ENCODE results near the gene PIM3.
A peak's percentile ranks its signal among the peaks of the same experiment; 100 is the strongest.

The PIM3 gene

DNA sequence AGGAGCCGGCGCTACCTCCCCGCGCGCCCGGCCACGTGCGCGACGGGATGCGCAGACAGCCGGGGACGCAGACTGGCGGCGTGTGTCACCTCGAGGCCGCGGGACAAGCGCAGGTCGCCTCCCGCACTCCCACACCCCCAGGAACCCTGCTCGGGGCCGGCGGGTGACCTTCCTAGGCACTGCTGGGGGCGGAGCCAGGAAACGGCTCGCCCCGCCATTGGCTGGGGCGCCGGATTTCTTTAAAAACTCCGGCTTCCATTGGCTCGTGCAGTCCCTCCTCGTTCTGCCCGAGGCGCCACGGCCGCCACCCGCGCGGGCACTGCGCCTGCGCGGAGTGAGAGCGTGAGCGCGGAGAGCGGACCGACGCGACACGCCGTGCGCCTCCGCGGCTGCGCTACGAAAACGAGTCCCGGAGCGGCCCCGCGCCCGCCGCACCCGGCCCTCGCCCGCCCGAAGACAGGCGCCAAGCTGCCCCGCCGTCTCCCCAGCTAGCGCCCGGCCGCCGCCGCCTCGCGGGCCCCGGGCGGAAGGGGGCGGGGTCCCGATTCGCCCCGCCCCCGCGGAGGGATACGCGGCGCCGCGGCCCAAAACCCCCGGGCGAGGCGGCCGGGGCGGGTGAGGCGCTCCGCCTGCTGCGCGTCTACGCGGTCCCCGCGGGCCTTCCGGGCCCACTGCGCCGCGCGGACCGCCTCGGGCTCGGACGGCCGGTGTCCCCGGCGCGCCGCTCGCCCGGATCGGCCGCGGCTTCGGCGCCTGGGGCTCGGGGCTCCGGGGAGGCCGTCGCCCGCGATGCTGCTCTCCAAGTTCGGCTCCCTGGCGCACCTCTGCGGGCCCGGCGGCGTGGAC is at the start of gene PIM3:
TSS of gene PIM3 (plus strand) at position 614 of the 846 bp plus-strand sequence. CDS start at position 790, 176 bp downstream.
- peak; percentile 92 to 95 for DNase-seq

DNA sequence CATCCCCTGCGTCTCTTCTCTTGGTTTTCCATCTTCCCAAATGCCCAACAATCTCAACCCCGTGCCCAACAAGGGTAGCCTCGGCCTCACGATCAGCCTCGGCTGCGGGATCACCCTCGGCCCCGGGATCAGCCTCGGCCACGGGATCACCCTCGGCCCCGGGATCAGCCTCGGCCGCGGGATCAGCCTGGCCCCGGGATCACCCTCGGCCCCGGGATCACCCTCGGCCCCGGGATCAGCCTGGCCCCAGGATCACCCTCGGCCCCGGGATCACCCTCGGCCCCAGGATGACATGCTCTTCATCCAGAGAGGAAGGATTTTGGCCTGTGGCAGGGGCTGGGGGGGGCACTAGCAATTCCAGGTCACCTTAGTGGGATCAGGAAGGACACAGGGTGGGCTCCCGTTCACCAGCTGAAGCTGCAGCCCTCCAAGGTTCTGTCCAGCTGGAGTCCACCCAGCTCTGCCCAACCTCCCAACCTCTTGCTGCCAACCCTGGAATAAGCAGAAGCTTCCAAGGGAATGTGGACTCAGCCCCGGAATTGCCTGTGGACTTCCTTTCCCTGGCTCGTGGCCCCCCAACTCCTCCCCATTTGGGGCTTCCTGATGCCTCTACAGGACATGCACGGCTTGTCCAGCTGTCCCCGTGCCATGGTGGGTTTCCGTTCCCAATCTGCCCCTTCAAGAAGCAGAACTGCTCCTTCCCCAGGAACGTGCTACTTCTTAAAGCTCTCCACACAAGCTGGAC is 48.5 kb upstream of the PIM3 start:
- DNase-seq, result no peak

DNA sequence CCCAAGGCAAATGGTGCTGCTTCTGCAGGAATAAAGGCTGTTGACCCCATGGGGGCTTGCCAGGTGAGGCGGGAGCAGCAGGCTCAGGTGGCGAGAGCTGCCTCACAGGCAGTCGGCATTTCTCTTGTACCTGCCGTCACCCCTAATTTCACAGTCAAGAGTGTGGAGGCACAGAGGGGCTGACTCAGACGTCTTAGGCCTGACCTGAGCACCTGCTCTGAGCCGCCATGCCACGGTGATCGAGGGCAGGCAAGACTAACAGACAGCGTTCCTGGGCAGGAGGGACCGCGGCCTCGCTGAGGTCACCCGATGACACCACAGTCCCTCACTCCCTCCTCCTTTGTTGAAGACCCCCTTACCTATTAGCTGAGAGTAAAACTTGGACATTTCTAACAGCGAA is 47.5 kb upstream of the PIM3 start:
- DNase-seq, result no peak

DNA sequence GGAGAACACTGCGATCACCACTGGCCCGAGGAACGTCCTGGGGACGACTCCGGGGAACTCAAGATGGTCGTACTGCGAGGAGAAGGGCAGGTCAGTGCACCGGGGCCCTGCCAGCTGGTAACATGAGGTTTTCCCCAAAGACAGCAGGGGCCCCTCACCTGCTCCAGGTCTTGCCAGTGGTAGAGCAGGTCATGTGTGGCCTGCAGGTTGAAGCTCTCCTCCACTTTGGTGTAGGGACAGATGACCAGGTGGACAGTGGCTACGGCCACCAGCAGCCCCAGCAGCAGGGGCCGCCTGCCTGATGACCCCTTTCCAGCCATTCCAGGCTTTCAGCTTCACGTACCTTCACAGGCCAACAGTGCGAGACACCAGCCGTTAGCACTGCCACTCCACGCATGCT is 47.1 kb upstream of the PIM3 start:
- no peak for DNase-seq

DNA sequence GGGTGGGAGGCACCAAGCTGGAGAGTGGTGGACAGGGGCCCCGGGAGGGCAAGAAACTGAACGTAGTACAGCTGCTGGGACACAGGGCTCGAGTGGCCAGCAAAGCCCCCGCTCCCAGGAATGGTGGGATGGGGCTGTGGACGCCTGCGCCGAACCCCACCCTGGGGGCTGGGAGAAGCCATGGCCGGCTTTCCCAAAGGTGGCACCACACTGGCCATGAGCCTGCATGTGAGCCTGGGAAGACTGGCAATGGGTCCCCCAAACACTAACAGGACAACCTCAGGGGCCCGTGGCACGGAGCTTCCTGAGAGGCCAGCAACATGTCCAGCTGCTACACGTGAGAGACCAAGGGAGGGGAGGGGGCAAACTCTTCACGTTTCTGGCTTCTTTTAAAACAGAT is 46.3 kb upstream of the PIM3 start:
- no peak for DNase-seq

DNA sequence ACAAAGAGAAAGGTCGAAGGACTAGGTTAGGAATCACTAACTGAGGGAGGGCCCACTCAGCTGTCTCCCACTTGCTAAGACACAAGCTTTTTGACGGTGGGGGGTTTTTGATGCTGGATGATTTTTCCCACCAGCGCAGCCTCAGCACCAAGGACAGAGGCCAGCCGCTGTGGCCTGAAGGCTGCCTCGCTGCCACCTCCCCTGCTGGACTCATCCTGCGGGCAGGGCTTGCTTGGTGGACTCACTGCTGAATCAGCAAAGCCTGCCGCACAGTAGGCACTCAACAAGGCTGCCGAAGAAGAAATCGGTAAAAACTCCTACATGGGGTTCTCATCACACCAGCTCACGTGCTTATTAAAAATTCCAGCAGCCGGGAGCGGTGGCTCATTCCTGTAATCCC is 45.0 kb upstream of the PIM3 start:
- DNase-seq, result no peak

DNA sequence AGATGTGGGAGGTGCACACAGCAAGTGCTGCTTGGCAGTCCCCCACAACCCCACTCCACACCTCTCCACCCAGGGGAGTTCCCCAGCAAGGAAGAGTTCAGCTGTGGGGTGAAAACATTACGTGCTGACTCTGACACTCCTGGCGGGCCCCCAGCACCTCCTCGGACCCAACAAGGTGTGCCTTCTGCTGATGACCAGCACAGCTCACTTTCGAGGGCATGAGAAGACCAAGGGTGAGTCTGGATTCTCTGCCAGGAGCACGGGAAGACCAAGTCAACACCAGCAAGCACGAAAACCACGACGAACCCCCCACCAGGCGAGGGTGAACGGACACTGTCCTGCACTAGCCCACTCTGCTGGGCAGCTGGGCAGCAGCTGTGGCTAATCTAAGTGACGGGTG is 43.7 kb upstream of the PIM3 start:
- DNase-seq, result no peak

DNA sequence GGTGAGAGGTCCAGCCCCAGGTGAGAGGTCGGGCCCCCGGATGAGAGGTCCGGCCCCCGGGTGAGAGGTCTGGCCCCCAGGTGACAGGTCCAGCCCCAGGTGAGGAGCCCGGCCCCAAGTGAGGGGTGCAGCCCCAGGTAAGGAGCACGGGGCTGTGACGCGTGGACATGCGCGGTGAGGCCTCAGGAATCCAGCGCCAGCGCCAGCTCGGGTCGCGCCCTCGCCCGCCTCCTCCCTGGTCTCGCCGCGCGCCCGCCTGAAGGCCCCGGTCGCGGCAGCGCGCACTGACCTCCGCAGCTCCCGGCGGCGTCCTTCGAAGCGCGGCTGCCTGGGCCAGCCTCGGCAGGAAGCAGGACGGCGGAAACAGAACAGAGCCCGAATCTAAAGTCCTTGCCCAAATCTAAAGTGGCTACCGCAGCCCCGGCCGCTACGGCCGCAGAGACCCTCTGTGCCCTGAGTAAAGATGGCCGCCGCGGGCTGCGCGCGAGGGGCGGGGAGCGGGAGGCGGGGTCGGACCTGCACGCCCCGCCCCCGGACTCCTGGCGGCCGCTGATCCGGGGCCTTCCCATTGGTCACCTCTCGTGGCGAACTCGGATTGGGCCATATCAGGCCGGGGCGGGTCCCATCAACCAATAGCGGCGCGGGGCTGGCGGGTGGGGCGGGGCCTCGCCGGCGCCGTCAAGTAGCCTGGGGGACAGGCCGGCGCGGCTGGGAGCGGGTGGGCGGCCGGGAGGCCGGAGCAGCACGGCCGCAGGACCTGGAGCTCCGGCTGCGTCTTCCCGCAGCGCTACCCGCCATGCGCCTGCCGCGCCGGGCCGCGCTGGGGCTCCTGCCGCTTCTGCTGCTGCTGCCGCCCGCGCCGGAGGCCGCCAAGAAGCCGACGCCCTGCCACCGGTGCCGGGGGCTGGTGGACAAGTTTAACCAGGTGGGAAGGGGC is 42.3 kb upstream of the PIM3 start, which contains the start of the genes ALG12 and CRELD2:
TSS of gene ALG12 (minus strand) at position 465 of the 937 bp plus-strand sequence. CDS start 4,673 bp downstream, outside the sequence.
TSS of gene CRELD2 (plus strand) at position 661 of the 937 bp plus-strand sequence. CDS start at position 797, 136 bp downstream.
- DNase-seq, result peak; percentile 96 to 98

DNA sequence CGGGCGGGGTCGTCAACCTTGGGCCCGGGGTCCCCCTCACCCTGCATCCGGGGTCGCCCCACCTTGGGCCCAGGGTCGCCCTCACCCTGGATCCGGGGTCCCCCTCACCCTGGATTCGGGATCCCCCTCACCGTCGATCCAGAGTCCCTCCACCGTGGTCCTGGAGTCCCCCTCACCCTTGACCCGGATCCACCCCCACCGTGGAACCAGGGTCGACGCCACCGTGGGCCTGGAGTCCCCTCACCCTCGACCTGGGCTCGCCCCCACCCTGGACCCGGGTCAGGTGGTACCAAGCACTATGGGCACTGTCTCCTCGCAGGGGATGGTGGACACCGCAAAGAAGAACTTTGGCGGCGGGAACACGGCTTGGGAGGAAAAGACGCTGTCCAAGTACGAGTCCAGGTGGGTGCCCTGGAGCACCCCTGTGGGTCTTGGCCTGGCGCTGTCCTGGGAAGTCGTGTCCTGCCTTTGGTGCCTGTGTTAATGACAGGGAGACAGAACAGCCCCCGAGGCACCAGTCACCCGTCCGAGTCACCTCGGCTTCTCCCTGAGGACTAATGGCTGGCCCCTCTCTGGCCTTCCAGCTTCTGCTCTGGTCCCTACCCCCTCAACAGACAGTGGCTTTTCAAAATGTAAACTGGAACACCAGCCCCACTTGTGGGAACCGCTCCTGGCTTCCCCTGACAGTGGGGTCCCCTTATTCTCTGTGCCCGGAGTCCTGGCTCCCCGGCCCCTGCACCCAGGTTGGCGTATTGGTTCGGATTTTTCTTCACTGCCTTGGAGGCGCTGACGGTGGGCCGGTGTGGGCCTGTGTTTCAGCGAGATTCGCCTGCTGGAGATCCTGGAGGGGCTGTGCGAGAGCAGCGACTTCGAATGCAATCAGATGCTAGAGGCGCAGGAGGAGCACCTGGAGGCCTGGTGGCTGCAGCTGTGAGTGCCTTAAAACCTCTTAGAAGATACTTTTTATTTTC is 41.4 kb upstream of the PIM3 start:
- DNase-seq, result no peak

DNA sequence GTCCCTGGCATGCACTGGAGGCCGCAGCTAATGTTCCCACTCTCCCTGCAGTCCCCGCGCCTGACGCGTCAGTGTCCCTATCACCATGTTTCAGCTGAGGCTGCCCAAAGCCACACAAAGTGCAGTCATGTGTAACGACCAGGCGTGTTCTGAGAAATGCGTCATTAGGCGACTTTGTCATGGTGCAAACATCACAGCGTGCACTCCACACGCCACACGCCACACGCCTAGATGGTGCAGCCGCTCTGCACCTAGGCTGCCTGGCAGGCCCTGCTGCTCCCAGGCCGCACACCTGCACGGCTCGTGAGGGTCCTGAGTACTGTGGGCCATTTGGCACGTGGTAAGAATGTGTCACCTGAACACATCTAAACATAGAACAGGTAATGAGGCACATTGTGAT is 39.7 kb upstream of the PIM3 start:
- DNase-seq, result no peak

DNA sequence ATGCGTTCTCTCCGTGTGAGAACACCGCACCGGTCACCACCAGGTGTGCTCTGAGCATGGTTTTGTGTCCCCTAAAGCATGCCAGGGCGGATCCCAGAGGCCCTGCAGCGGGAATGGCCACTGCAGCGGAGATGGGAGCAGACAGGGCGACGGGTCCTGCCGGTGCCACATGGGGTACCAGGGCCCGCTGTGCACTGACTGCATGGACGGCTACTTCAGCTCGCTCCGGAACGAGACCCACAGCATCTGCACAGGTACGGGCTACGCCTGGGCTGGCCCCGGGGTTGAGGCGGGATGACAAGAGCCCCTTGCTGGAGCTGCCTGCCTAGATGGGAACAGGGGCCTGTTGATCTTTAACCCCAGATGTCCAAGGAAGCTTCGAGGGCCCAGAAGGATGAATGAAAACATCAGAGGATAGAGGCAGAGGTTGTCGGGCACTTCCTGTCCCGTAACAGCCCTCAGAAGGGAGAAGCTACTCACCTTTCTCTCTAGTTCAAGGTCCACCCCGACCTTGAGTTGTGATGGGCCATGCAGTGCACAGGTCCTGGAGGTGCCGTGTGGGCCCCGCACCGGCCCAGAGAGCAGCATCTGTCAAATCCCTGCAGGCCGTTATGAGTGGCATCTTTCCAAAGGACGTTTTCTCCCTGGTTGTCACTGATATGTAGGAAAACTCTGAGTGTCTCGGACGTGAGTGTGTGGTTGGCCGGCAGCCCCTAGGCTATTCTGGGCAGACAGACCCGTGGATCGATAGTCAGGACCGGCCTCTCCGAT is 38.9 kb upstream of the PIM3 start:
- no peak for DNase-seq

DNA sequence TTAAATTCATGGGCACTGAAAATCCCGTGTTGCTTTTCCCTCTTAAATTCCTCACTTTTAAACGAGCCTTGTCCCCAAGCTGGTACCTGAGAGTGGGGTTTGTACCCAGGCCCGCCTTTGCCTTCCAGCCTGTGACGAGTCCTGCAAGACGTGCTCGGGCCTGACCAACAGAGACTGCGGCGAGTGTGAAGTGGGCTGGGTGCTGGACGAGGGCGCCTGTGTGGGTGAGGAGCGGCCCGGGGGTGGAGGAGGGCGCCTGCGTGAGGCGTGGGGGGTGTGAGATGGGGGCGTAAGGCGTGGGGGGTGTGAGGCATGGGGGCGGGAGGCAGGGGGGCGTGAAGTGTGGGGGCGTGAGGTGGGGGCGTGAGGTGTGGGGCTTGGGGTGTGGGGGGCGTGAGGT is 38.1 kb upstream of the PIM3 start:
- DNase-seq, result no peak

DNA sequence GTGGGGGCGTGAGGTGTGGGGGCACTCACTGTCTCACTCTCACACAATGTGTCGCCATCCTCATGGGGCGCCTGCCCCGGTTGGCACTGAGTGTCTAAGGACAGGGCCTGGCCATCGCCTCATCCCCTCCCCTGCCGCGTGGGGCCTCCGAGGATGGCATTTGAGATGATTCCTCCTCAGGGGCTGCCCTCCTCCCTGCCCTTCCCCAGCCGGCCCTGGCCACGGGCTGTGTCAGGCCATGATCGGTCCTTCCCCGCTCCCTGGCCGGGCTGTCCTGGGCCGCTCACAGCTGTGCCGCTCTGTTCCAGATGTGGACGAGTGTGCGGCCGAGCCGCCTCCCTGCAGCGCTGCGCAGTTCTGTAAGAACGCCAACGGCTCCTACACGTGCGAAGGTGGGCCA is 37.6 kb upstream of the PIM3 start:
- DNase-seq, result no peak

DNA sequence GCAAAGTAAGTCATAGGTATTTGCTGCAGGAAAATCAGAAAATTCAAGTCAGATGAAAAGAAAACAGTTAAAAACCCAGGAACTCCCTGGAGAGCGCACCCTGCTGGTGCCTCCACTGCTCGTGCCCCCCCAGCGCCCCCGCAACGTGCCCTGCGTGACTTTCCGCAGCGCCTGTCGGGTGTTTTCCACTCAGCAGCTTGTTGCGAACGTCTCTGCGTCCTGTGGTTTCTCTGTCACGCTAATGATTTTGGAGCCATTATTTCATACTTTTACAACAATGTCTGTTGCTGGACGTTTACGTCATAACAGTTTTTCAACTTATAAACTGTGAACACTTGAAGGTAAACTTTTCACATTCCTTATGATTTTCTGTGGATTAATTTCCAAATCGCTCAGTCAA is 37.1 kb upstream of the PIM3 start:
- DNase-seq, result no peak

DNA sequence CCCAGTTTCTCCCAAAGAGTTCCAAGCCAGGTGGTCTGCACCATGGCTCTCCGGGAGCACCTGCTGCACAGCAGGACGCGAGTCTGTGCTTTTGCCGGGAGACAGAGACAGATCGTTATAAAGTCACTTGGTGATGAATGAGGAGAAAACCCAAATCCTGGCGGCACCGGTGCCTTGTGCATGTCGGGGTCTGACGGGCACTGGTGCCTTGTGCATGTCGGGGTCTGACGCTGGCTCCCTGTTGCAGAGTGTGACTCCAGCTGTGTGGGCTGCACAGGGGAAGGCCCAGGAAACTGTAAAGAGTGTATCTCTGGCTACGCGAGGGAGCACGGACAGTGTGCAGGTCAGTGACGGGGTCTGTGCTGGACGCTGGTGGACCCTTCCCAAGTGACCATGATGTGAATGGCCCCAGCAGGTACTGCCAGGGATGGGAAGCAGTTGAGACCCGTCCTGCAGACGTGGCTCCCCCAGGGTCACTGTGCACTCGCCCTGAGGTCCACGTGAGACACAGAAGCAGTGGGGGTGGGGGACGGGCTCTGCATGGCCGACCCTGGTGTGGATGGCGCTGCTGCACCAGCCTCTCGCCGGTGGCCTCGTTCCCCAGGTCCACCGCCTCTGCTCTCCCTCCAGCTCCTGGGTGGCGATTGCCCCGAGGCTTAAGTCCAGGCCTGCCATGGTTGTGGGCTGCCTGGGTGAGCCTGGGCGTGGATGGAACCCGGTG is 36.3 kb upstream of the PIM3 start:
- no peak for DNase-seq

DNA sequence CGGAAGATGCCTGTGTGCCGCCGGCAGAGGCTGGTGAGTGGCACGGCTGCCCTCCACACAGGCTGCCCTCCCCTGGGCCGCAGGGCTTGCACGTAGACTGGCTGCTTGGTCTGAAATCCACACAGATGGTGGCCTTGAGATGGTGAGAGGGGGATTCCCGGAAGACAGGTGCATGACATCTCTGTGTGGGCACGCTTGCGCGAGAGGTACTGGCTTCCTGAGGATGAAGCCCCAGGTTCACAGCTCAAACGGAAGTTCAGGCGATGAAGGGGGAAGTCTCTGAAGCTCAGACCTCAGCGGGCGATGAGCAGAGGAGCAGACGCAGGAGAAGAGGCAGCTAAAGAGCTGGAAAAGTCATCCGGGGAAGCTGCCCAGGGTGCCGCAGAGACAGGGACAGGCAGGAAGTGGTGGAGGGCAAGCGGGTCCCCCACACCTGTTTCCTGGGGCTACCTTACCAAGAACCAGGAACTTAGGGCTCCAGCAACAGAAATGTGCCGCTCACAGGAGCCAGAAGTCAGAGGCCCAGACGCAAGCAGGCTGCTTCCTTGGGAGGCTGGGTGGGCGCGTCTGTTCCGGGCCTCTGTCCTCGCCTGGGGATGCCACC is 34.9 kb upstream of the PIM3 start:
- peak; percentile 75 to 81 for DNase-seq

DNA sequence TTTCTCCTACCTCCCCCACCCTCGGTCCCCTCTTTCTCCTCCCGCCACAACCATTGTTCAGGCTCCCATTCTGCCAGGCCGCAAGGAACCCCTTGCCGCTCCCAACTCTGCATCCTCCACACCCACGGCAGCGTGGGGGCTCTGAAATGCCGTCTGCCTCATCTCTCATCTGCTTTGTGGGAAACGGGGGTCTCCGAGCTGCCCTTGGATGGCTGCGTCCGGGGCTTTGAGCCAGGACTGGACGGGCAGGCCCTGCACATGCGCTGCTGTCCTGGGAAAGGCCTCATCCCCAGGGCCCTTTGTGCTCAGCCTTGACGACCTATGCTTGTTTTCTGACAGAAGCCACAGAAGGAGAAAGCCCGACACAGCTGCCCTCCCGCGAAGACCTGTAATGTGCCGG is 33.7 kb upstream of the PIM3 start:
- DNase-seq, result no peak

DNA sequence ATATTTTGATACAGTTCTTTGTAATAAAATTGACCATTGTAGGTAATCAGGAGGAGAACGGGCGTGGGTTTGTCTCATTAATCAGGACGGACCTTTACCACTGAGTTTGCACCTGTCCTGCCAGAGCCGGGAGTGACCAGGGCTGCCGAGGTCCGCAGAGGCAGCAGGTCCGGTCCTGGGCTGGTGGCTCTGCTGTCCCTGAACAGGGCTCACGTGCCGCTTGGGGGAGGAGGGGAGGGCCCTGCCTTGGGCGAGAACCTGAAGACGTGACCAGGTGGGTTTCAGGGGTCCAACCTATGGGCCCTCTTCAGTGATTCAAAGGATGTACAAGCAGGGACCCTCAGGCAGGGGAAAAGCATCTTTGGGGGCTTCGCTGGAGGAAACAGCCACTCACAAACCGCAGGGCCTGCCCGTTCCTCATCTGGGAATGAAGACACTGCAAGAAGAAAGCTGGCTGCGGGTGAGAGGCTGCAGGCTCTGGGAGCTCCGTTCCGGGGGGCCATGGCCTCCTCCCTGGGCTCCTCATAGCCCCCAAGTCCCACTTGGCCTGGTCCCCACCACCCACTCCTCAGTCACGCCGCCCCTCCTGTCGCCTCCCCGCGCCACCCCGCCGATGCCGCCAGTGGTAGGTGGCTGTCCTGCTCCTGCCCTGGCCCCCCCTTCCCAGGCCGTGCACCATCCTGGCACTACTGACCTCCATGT is 32.9 kb upstream of the PIM3 start:
- DNase-seq, result no peak

DNA sequence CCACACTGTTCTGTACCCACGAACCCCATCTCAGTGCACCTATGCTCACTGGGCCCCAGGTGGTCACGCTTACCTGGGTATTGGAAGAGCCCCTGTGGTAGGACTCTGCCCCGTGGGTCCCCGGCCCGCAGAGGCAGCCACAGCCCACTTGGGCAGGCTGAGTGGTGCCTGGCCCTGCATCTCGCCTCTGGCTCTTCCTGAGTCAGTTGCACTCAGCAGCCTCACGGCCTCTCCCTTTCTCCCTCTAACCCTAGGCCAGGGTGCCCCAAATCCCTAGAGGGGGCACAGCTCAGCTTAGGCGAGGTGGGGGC is 32.4 kb upstream of the PIM3 start:
- DNase-seq, result no peak

All from activated CD4-positive, alpha-beta T cell treated with anti-CD3 and anti-CD28 coated beads for 4 hours (primary cell).